CD4-positive, alpha-beta T cell (primary cell): ENCODE measurements around the gene MYT1. TPM values are rescaled to one million over a fixed set of nuclear protein-coding genes. Genes with fewer than 3 reads are reported as not detected.

Source experiments
- ATAC-seq: fragments of 200-7000 bp; cut with Tn5 transposase; one replicate; pipeline ENCODE4 v1.10.0; 2022; ENCODE audit warnings: mild to moderate bottlenecking; ENCODE audit not compliant: poor library complexity
- CTCF ChIA-PET: fragments of 350-600 bp; sonication (Branson Sonifier 250); formaldehyde crosslinking; loops from one replicate; lab custom pipeline; 2021; ENCODE audit warnings: antibody characterized with exemption, inconsistent platforms; lab: Charles Lee
- POLR2A ChIA-PET: fragments of 350-600 bp; sonication (Branson Sonifier 250); formaldehyde crosslinking; loops from one replicate; lab custom pipeline; 2021; ENCODE audit warnings: antibody characterized with exemption, inconsistent platforms; lab: Charles Lee
- DNase-seq, 14 experiments: peaks; one replicate each; pipeline ENCODE4 v3.0.0-alpha.2; 2013 to 2020; ENCODE audit warnings: mixed read lengths in 2 of 14
- H3K27ac ChIP-seq, 2 donors: one replicate each; pipeline versions ENCODE4 v1.5.1 to v1.7.0; 2013; ENCODE audit warnings: low read length in 2 of 2, low read depth in 1 of 2, mild to moderate bottlenecking in 1 of 2
- H3K27me3 ChIP-seq, 2 experiments: 1 replicate in 1 of 2; 2 replicates in 1 of 2; pipeline versions ENCODE4 v1.6.1 to v1.7.0; 2013; ENCODE audit warnings: low read length in 2 of 2, control low read depth in 1 of 2, mild to moderate bottlenecking in 1 of 2, moderate library complexity in 1 of 2; ENCODE audit not compliant: insufficient read depth in 2 of 2, control insufficient read depth in 1 of 2
- H3K36me3 ChIP-seq: one replicate; pipeline ENCODE4 v1.6.1; 2013; ENCODE audit warnings: low read length, control low read depth; ENCODE audit not compliant: insufficient read depth
- H3K4me1 ChIP-seq: one replicate; pipeline ENCODE4 v1.6.1; 2013; ENCODE audit warnings: low read length, control low read depth; ENCODE audit not compliant: insufficient read depth
- H3K4me3 ChIP-seq: one replicate; pipeline ENCODE4 v1.5.1; 2013; ENCODE audit warnings: mild to moderate bottlenecking, low read length, moderate library complexity
- H3K9me3 ChIP-seq, 2 experiments: 1 replicate in 1 of 2; 2 replicates in 1 of 2; pipeline versions ENCODE4 v1.6.1 to v1.7.0; 2013; ENCODE audit warnings: low read length in 2 of 2, mild to moderate bottlenecking in 2 of 2, control low read depth in 1 of 2, moderate library complexity in 1 of 2; ENCODE audit not compliant: control insufficient read depth in 1 of 2, insufficient read depth in 1 of 2
- H3K27ac Mint-ChIP-seq: one replicate; pipeline ENCODE4 v1.8.0; 2020; ENCODE audit warnings: mixed read lengths
- H3K27me3 Mint-ChIP-seq: one replicate; pipeline ENCODE4 v1.8.0; 2021; ENCODE audit warnings: mixed read lengths
- H3K36me3 Mint-ChIP-seq: one replicate; pipeline ENCODE4 v1.8.0; 2021; ENCODE audit warnings: low read depth, mixed read lengths
- H3K4me1 Mint-ChIP-seq: one replicate; pipeline ENCODE4 v1.8.0; 2021; ENCODE audit warnings: low read depth, mixed read lengths
- H3K4me3 Mint-ChIP-seq: one replicate; pipeline ENCODE4 v1.8.0; 2020; ENCODE audit warnings: mild to moderate bottlenecking, mixed read lengths
- H3K9me3 Mint-ChIP-seq: one replicate; pipeline ENCODE4 v1.8.0; 2020; ENCODE audit warnings: mixed read lengths
- CTCF ChIP-seq: fragments of 200-600 bp; IDR thresholded peaks from one replicate; pipeline ENCODE4 v1.8.0; 2022; ENCODE audit warnings: antibody characterized with exemption, mild to moderate bottlenecking
- intact Hi-C, 2 experiments: fragments of 100-400 bp; cut with DNase I in 1 of 2; cut with micrococcal nuclease in 1 of 2; formaldehyde crosslinking; loops; one replicate each; pipeline versions ENCODE4 v1.15.1 to v1.9.0; 2023 to 2025; cut with DNase I, micrococcal nuclease
- total RNA-seq, 174 experiments: library from RNA in 2 of 174; stranded (reverse) in 2 of 174; gene quantifications; one replicate each; pipeline ENCODE4 v1.2.3 and lab custom pipeline; 2021 to 2026

The MYT1 gene
- total RNA-seq, 2 experiments from 2014 or later: 1.0 TPM; not detected in 1

GRCh38 chr20:64153861-64154589 lies 10.2 kb upstream of the MYT1 start:
- ChIA-PET CTCF (no interaction called here), POLR2A (no interaction called here)
- Mint-ChIP-seq H3K27me3 (peaks cover 3% of the 10 kb centered on the region), H3K36me3 (no peaks in the 10 kb centered on the region), H3K9me3 (no peaks in the 10 kb centered on the region), H3K4me3 (no peak overlapping the region), H3K4me1 (no peaks in the 10 kb centered on the region), H3K27ac (no peak overlapping the region)
- Histone ChIP-seq H3K4me3 (no peak overlapping the region), H3K27me3 (peaks cover 2% of the 10 kb centered on the region in 2 experiments), H3K27ac (no peak overlapping the region), H3K4me1 (no peaks in the 10 kb centered on the region), H3K9me3 (peaks cover 0 to 6% of the 10 kb centered on the region in 2 experiments), H3K36me3 (no peaks in the 10 kb centered on the region)
- intact Hi-C loops: no loop called here
- no peak for TF ChIP-seq CTCF
- no peak for ATAC-seq
- DNase-seq: no peak

- Histone ChIP-seq H3K27me3 (peaks cover 9% of the 10 kb centered on the region in 2 experiments), H3K9me3 (peaks cover 0 to 5% of the 10 kb centered on the region in 2 experiments), H3K4me3 (no peak overlapping the region), H3K36me3 (no peaks in the 10 kb centered on the region), H3K27ac (no peak overlapping the region), H3K4me1 (no peaks in the 10 kb centered on the region)
- no peak overlapping the region for H3K4me3 Mint-ChIP-seq
- no peak overlapping the region for H3K27ac Mint-ChIP-seq
- no peak for DNase-seq
- no peaks in the 10 kb centered on the region for H3K36me3 Mint-ChIP-seq
- ChIA-PET POLR2A (no interaction called here), CTCF (no interaction called here)
- H3K27me3 Mint-ChIP-seq: peaks cover 7% of the 10 kb centered on the region
- no peak for TF ChIP-seq CTCF
- intact Hi-C loops: no loop called here
- no peak for ATAC-seq
- no peaks in the 10 kb centered on the region for H3K4me1 Mint-ChIP-seq
- H3K9me3 Mint-ChIP-seq: no peaks in the 10 kb centered on the region
Measured at GRCh38 chr20:64154590-64155257, 9.5 kb upstream of the MYT1 start.

GRCh38 chr20:64155258-64156135 lies 8.8 kb upstream of the MYT1 start:
- Mint-ChIP-seq H3K36me3 (no peaks in the 10 kb centered on the region), H3K27ac (no peak overlapping the region)
- POLR2A ChIA-PET: no interaction called here

More at GRCh38 chr20:64155258-64156135, 8.8 kb upstream of the MYT1 start:
- Histone ChIP-seq H3K4me1 (no peaks in the 10 kb centered on the region), H3K9me3 (peaks cover 0 to 12% of the 10 kb centered on the region in 2 experiments), H3K4me3 (no peak overlapping the region), H3K27ac (no peak overlapping the region), H3K27me3 (peaks cover 16 to 17% of the 10 kb centered on the region in 2 experiments), H3K36me3 (no peaks in the 10 kb centered on the region)
- Mint-ChIP-seq H3K9me3 (no peaks in the 10 kb centered on the region), H3K27me3 (peaks cover 12% of the 10 kb centered on the region), H3K4me3 (no peak overlapping the region), H3K4me1 (no peaks in the 10 kb centered on the region)
- DNase-seq: no peak
- no peak for ATAC-seq
- intact Hi-C loops: no loop called here
- CTCF ChIA-PET: no interaction called here
- no peak for TF ChIP-seq CTCF
